Measurements from ENCODE around the gene POPDC3.

GRCh38 chr6:105193647-105194046, 13.8 kb upstream of the POPDC3 start:
- TF ChIP-seq POLR2A (IDR thresholded peaks at IDR 0.05): no peak
- no peak for TF ChIP-seq CTCF (IDR thresholded peaks at IDR 0.05)
- TF ChIP-seq EP300 (IDR thresholded peaks at IDR 0.05): no peak

Measured in stomach (tissue), 4 donors.